Measurements from ENCODE around the gene GIMAP2. TPM values are rescaled to one million over a fixed set of nuclear protein-coding genes. Genes with fewer than 3 reads are reported as not detected.

GIMAP2 gene
- total and polyA plus RNA-seq, 12 donors: 2.1 to 17.5 (median 4.8) TPM

DNA sequence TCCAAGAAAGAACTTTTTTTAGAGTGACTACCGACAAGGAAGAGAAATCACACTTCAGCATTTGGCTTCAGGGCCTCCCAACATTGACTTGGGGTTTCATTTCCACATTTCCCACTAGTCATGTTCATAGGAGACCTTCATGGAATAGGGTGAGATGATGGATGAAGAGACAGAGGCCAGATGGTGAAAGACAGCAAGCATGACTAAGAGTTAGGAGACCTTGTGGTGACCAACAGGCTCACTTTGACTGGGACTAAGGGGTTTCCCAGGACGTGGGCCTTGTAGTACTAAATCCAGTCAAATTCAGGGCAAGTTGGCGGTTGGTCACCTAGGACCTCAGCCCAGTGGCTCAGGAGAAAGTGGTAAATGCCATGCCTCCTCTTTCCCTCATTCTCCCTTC, 48.7 kb downstream of the GIMAP2 start:
- intact Hi-C loops (cut with DNase I): loop anchor here in 1 of 10 donors (10.0 kb wide), 1 partner anchor 49 kb away; the partner anchor contains the start of gene GIMAP2
- no peak for ATAC-seq
- no peak overlapping the region for H3K27ac ChIP-seq

DNA sequence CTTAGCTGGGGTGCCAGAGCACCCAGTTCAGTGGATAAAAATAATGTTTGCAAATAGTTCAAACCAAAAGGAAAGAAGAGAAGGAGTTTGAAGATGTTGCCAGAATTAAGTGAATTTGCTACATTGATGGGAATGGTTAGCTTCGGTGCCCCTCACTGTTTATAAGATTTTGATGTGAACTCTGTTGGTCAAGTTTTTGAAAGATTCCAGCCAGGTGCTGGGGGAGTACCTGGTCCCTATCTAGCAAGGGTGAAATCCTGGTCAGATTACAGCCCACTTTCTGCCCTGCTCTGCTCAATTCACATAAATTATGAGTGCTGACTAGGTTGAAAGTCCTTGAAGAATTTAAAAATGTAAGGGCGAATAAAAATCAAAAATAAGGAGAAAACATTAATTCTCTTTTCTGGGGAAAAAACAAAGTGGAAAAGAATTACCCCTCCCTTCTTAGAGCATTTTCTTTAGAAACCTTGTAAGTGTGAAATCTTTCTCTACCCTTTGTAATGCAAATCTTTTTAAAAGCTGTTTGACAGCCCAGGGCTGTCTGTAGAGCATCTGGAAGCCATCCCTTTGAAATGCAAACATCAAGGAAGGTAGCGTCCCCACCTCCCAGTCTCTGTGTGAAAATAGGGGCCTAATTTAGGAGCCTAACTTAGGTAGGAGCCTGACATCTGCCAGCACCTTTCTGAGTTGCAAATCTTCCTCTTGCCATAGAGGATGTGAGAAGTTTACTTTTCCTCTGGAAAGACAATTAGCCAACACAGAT, 50.3 kb downstream of the GIMAP2 start:
- ATAC-seq: no peak
- Histone ChIP-seq H3K27ac (peak overlapping the region in 8 of 10 donors; percentile 85 to 93 (median 89)), H3K36me3 (peaks cover 0 to 10% (median 0%) of the 10 kb centered on the region in 9 donors), H3K9me3 (no peaks in the 10 kb centered on the region), H3K27me3 (no peaks in the 10 kb centered on the region), H3K4me3 (no peak overlapping the region), H3K4me1 (peaks cover 0 to 23% (median 14%) of the 10 kb centered on the region in 9 donors)
- intact Hi-C loops (cut with DNase I): loop anchor here in 6 of 10 donors (5.0 to 10.0 kb wide), 7 partner anchors 51 to 288 kb away; partner anchors contain the start of genes GIMAP6 (in 5 of the 6), GIMAP8 (in 3 of the 6), GIMAP2 (in 1 of the 6) and GIMAP4 (in 1 of the 6)
- TF ChIP-seq, protein P1, sequence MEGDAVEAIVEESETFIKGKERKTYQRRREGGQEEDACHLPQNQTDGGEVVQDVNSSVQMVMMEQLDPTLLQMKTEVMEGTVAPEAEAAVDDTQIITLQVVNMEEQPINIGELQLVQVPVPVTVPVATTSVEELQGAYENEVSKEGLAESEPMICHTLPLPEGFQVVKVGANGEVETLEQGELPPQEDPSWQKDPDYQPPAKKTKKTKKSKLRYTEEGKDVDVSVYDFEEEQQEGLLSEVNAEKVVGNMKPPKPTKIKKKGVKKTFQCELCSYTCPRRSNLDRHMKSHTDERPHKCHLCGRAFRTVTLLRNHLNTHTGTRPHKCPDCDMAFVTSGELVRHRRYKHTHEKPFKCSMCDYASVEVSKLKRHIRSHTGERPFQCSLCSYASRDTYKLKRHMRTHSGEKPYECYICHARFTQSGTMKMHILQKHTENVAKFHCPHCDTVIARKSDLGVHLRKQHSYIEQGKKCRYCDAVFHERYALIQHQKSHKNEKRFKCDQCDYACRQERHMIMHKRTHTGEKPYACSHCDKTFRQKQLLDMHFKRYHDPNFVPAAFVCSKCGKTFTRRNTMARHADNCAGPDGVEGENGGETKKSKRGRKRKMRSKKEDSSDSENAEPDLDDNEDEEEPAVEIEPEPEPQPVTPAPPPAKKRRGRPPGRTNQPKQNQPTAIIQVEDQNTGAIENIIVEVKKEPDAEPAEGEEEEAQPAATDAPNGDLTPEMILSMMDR (IDR thresholded peaks at IDR 0.05): no peak
- 75 to 84% methylated on average over 3 of the region's 3 CpGs for WGBS, 2 donors
- no peak for DNase-seq

More for the DNA sequence above, 48.7 kb downstream of the GIMAP2 start:
- H3K4me3 ChIP-seq: no peak overlapping the region
- 90 to 93% methylated on average over 3 of the region's 3 CpGs for WGBS, 2 donors
- no peaks in the 10 kb centered on the region for H3K36me3 ChIP-seq
- no peak for DNase-seq
- TF ChIP-seq, protein P1 (IDR thresholded peaks at IDR 0.05): no peak
- no peaks in the 10 kb centered on the region for H3K27me3 ChIP-seq
- H3K4me1 ChIP-seq: peaks cover 0 to 15% (median 9%) of the 10 kb centered on the region in 9 donors
- H3K9me3 ChIP-seq: peaks cover 0 to under 1% (median 0%) of the 10 kb centered on the region in 11 donors

DNA sequence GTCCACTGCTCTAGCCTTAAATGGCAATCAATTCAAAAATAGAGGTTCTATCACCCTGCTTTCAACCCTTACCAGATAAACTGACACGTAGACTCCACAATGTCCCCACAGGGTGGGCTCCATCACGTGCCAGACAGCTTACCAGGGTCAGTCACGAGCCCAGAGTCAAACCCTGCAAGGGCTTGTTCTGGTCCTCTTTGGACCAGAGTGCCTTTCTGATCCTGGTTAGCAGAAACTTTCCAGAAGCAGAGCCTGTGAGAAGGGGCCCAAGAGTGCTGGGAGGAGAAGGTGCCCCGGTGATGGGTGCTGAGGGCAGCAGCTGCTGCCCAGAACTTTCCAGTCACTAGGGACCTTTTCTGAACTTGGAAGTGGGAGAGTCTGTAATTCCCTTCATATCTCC, 51.4 kb downstream of the GIMAP2 start:
- intact Hi-C loops (cut with DNase I): loop anchor here in 6 of 10 donors (5.0 to 10.0 kb wide), 7 partner anchors 52 to 290 kb away; partner anchors contain the start of genes GIMAP6 (in 5 of the 6), GIMAP8 (in 3 of the 6), GIMAP2 (in 1 of the 6) and GIMAP4 (in 1 of the 6)
- peak in 2 of 8 donors; percentile 1 to 33 for ATAC-seq

More for the DNA sequence above, 51.4 kb downstream of the GIMAP2 start:
- H3K27me3 ChIP-seq: no peaks in the 10 kb centered on the region
- H3K27ac ChIP-seq: peak overlapping the region; percentile 66 to 93 (median 88)
- H3K4me3 ChIP-seq: peak overlapping the region; percentile 8 to 68 (median 60)
- peaks cover 0 to 21% (median 7%) of the 10 kb centered on the region in 9 donors for H3K36me3 ChIP-seq
- WGBS, 2 donors: 37 to 56% methylated on average over 4 of the region's 4 CpGs
- no peaks in the 10 kb centered on the region for H3K9me3 ChIP-seq
- TF ChIP-seq, protein P1 (IDR thresholded peaks at IDR 0.05): no peak
- DNase-seq: no peak
- H3K4me1 ChIP-seq: peaks cover 0 to 33% (median 24%) of the 10 kb centered on the region in 9 donors
